ENCODE measurements around the gene PPM1D. TPM values are rescaled to one million over a fixed set of nuclear protein-coding genes. Genes with fewer than 3 reads are reported as not detected.
"Not testable (repeated sequence)": the region's sequence is repeated elsewhere in the genome, so short reads cannot be mapped to it uniquely, and the experiment has no call there.

Gene PPM1D
- total and polyA plus RNA-seq, 2 of the 13 experiments (the other 11 are each of a cell fraction or from before 2014, with no cell fraction given) = 8.0 to 26.2 TPM

DNA sequence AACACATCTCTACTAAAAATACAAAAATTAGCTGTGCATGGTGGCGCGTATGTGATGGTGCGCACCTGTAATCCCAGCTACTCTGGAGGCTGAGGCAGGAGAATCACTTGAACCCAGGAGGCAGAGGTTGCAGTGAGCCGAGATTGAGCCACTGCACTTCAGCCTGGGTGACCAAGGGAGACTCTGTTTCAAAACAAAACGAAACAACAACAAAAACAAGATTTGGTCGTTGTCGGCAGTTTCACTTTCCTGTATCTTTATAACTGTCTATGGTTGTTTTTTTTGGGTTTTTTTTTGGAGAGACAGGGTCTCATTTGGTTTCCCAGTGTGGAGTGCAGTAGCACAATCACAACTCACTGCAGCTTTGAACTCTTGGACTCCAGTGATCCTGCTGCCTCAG is 68.7 kb downstream of the PPM1D start:
- H3K9ac ChIP-seq (ENCODE audit: insufficient read depth, low read depth, low read length); H3K4me2 ChIP-seq (ENCODE audit: low read depth, low read length); H3K9me3 ChIP-seq (ENCODE audit: low read length); BruUV-seq (replicated peaks); CTCF ChIA-PET (ENCODE audit: low intra/inter-chr PET ratio, low total read pairs); H2AFZ ChIP-seq (ENCODE audit: low read length); H3K27ac ChIP-seq (ENCODE audit: extremely low read length, insufficient read depth, low read length); intact Hi-C loops (cut with micrococcal nuclease; ENCODE audit: unreplicated experiment); H3K4me3 ChIP-seq (replicated peaks in 1 of 3; ENCODE audit: insufficient read depth in 1 of 3, low read depth in 2 of 3, low read length in 3 of 3); FAIRE-seq; in situ Hi-C loops (cut with HindIII; ENCODE audit: extremely low pct_ligation_motif_present, low pct_unique_long_range_greater_than_20kb); H4K20me1 ChIP-seq (ENCODE audit: insufficient read depth, low read length); DNase-seq (ENCODE audit: low spot score); POLR2A ChIA-PET; H3K27me3 ChIP-seq (ENCODE audit: control insufficient read depth in 1 of 2, insufficient read depth in 2 of 2, low read length in 2 of 2); H3K4me1 ChIP-seq (ENCODE audit: insufficient read depth, low read length); H3K79me2 ChIP-seq (ENCODE audit: insufficient read depth, low read length); ATAC-seq: not testable (repeated sequence)
- WGBS (ENCODE audit: low lambda C conversion rate) = 84% methylated on average over 7 of the region's 7 CpGs
- H3K36me3 ChIP-seq (replicated peaks in 1 of 2; ENCODE audit: control insufficient read depth in 1 of 2, insufficient read depth in 2 of 2, low read length in 2 of 2) = peaks cover 2 to 22% of the 10 kb centered on the region in 2 experiments; a peak in 4 of 5 replicates

DNA sequence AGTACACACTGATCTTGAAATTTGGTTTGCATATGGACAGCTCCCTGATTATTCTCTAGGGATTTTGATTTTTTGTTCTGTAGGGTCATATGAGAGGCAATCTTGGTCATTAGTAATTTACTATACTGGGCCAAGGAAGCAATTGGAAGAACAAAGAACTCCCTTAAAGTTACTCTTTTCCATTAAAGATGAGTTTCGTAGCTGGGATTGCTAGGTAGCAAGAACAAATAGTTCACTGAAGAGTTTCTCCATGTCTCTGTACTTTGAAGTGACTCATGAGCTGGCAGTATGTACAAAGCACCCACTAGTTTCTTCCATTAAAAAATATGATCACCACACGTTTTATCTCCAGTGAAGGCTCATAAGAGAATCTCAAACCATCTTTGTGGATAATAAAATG is 71.5 kb downstream of the PPM1D start:
- intact Hi-C loops (cut with micrococcal nuclease; ENCODE audit: unreplicated experiment) = no loop called here
- no peak overlapping the region for H3K27ac ChIP-seq (ENCODE audit: extremely low read length, insufficient read depth, low read length)
- no peak overlapping the region for H3K4me3 ChIP-seq (replicated peaks in 1 of 3; ENCODE audit: insufficient read depth in 1 of 3, low read depth in 2 of 3, low read length in 3 of 3)
- ChIA-PET CTCF (ENCODE audit: low intra/inter-chr PET ratio, low total read pairs) (no interaction called here), POLR2A (no interaction called here)
- no peaks in the 10 kb centered on the region for H3K9me3 ChIP-seq (ENCODE audit: low read length)
- no peaks in the 10 kb centered on the region for H4K20me1 ChIP-seq (ENCODE audit: insufficient read depth, low read length)
- H2AFZ ChIP-seq (ENCODE audit: low read length) = no peak overlapping the region
- in situ Hi-C loops (cut with HindIII; ENCODE audit: extremely low pct_ligation_motif_present, low pct_unique_long_range_greater_than_20kb) = no loop called here
- H3K27me3 ChIP-seq (ENCODE audit: control insufficient read depth in 1 of 2, insufficient read depth in 2 of 2, low read length in 2 of 2) = no peaks in the 10 kb centered on the region
- ATAC-seq (no peak), FAIRE-seq (no peak), DNase-seq (ENCODE audit: low spot score) (peak; percentile 21)
- H3K4me1 ChIP-seq (ENCODE audit: insufficient read depth, low read length) = peaks cover 8% of the 10 kb centered on the region; the same call in 1 of the 2 replicates
- no peak overlapping the region for H3K9ac ChIP-seq (ENCODE audit: insufficient read depth, low read depth, low read length)
- WGBS (ENCODE audit: low lambda C conversion rate) = 2% methylated on average over 2 of the region's 2 CpGs
- no peaks in the 10 kb centered on the region for H3K79me2 ChIP-seq (ENCODE audit: insufficient read depth, low read length)
- H3K4me2 ChIP-seq (ENCODE audit: low read depth, low read length) = peak overlapping the region; percentile 9; the same call in 1 of the 2 replicates
- no TSS peak for BruUV-seq (replicated peaks)
- H3K36me3 ChIP-seq (replicated peaks in 1 of 2; ENCODE audit: control insufficient read depth in 1 of 2, insufficient read depth in 2 of 2, low read length in 2 of 2) = no peaks in the 10 kb centered on the region; a peak in 1 of 5 replicates
- TF ChIP-seq DNMT3B (CRISPR knock-in tag; conservative IDR thresholded peaks at IDR 0.05) (no peak), CC2D1A (CRISPR knock-in tag; IDR thresholded peaks at IDR 0.05) (no peak), JUNB (CRISPR knock-in tag; IDR thresholded peaks at IDR 0.05; ENCODE audit: borderline replicate concordance) (no peak), ZKSCAN5 (CRISPR knock-in tag; IDR thresholded peaks at IDR 0.05) (no peak), NR1H2 (CRISPR knock-in tag; IDR thresholded peaks at IDR 0.05; ENCODE audit: borderline replicate concordance, low read depth) (no peak), ZNF737 (CRISPR knock-in tag; IDR thresholded peaks at IDR 0.05; ENCODE audit: borderline replicate concordance) (no peak), NCOR1 (IDR thresholded peaks at IDR 0.05; ENCODE audit: borderline replicate concordance, low read length) (no peak), FOXJ3 (CRISPR knock-in tag; IDR thresholded peaks at IDR 0.05; ENCODE audit: borderline replicate concordance) (no peak), RFXAP (CRISPR knock-in tag; IDR thresholded peaks at IDR 0.05; ENCODE audit: borderline replicate concordance) (no peak), ZNF24 (IDR thresholded peaks at IDR 0.05) (no peak)
- TF ChIP-seq, protein P1, sequence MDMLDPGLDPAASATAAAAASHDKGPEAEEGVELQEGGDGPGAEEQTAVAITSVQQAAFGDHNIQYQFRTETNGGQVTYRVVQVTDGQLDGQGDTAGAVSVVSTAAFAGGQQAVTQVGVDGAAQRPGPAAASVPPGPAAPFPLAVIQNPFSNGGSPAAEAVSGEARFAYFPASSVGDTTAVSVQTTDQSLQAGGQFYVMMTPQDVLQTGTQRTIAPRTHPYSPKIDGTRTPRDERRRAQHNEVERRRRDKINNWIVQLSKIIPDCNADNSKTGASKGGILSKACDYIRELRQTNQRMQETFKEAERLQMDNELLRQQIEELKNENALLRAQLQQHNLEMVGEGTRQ (IDR thresholded peaks at IDR 0.05; ENCODE audit: low read depth, low read length) = no peak
- TF ChIP-seq, protein P1 (CRISPR knock-in tag; IDR thresholded peaks at IDR 0.05; ENCODE audit: borderline replicate concordance) = no peak
- TF ChIP-seq, protein P2, sequence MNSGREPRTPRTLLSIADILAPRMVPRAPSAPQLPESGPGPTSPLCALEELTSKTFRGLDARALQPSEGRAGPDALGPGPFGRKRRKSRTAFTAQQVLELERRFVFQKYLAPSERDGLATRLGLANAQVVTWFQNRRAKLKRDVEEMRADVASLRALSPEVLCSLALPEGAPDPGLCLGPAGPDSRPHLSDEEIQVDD (CRISPR knock-in tag; IDR thresholded peaks at IDR 0.05; ENCODE audit: borderline replicate concordance) = no peak

Data from HepG2 (cell line).